ENCODE results near the gene GRIA3. TPM values are rescaled to one million over a fixed set of nuclear protein-coding genes. Genes with fewer than 3 reads are reported as not detected.

Gene GRIA3
- total RNA-seq, 2 experiments from 2014 or later, result not detected

DNA sequence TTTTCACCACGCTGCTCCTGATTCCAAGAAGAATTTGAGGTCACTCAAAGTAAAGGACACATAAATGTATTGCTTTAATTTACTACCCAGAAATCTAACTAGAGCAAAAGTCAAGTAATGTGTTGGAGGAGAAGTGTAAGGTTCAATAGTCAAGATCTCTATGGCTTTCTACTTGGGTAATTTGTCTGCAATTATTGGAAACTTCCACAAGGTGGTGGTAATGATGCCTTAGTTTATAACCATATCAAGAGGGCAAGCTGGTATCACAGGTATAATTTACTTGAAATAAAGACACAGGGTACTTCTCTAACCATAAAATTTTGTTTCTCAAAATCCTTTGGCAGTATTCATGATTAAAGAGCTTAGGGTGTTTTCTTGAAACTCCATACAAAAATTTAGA is 10.2 kb upstream of the GRIA3 start:
- H3K4me3 Mint-ChIP-seq, result no peak overlapping the region
- H3K9me3 Mint-ChIP-seq, result no peaks in the 10 kb centered on the region
- no peaks in the 10 kb centered on the region for H3K36me3 Mint-ChIP-seq (ENCODE audit: low read depth)
- H3K27me3 Mint-ChIP-seq (ENCODE audit: low read depth), result peaks cover 2% of the 10 kb centered on the region
- DNase-seq, result no peak
- intact Hi-C loops (cut with micrococcal nuclease), result loop anchor here (2.0 kb wide), 1 partner anchor 249 kb away; no protein-coding TSS in a partner anchor
- no peak overlapping the region for H3K27ac Mint-ChIP-seq
- CTCF ChIA-PET, result interaction anchor here (0.5 kb wide), 1 partner anchor 588 kb away, joined by 3 read pairs; no protein-coding TSS in a partner anchor
- no peaks in the 10 kb centered on the region for H3K4me1 Mint-ChIP-seq (ENCODE audit: low read depth)

- Mint-ChIP-seq H3K36me3 (ENCODE audit: low read depth) (no peaks in the 10 kb centered on the region), H3K27ac (no peak overlapping the region), H3K27me3 (ENCODE audit: low read depth) (peaks cover 2% of the 10 kb centered on the region), H3K9me3 (no peaks in the 10 kb centered on the region), H3K4me3 (no peak overlapping the region), H3K4me1 (ENCODE audit: low read depth) (no peaks in the 10 kb centered on the region)
- intact Hi-C loops (cut with micrococcal nuclease), result loop anchor here (2.0 kb wide), 1 partner anchor 247 kb away; no protein-coding TSS in a partner anchor
- CTCF ChIA-PET, result no interaction called here
- DNase-seq, result no peak
Observed at GRCh38 chrX:123175366-123176122, 8.5 kb upstream of the GRIA3 start.

- Mint-ChIP-seq H3K27me3 (ENCODE audit: low read depth) (peaks cover 25% of the 10 kb centered on the region), H3K9me3 (no peaks in the 10 kb centered on the region), H3K36me3 (ENCODE audit: low read depth) (no peaks in the 10 kb centered on the region), H3K4me1 (ENCODE audit: low read depth) (peaks cover 8% of the 10 kb centered on the region), H3K27ac (no peak overlapping the region), H3K4me3 (no peak overlapping the region)
- intact Hi-C loops (cut with micrococcal nuclease), result no loop called here
- DNase-seq, result no peak
- CTCF ChIA-PET, result no interaction called here
Observed at GRCh38 chrX:123181233-123181914, 2.7 kb upstream of the GRIA3 start.

DNA sequence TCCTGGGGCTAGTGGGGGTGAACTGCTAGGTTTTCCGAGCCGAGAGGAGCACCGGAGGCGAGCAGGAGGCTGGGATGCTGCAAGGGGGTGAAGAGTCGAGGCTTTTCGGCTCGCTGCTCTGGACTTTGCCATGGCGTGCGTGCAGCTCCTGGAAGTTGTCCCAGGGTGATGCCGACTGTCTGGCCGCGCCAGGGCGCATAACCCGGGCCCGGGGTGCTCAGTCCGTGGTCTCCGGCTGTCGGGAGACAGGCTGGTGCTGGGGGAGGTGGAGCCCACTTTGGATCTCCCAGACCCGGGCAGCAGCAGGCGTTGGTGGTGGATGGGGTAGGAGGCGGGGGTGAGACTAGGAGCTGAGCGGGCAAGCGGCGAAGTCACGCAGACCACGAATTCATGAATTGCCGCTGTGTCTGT is 793 bp downstream of the GRIA3 start:
- intact Hi-C loops (cut with micrococcal nuclease), result no loop called here
- H3K36me3 Mint-ChIP-seq (ENCODE audit: low read depth), result no peaks in the 10 kb centered on the region
- CTCF ChIA-PET, result no interaction called here

GRCh38 chrX:123185721-123186120 is 1.6 kb downstream of the GRIA3 start:
- no peaks in the 10 kb centered on the region for H3K9me3 Mint-ChIP-seq
- intact Hi-C loops (cut with micrococcal nuclease), result no loop called here
- no peak overlapping the region for H3K4me3 Mint-ChIP-seq
- H3K36me3 Mint-ChIP-seq (ENCODE audit: low read depth), result no peaks in the 10 kb centered on the region
- H3K27ac Mint-ChIP-seq, result no peak overlapping the region
- peaks cover 34% of the 10 kb centered on the region for H3K27me3 Mint-ChIP-seq (ENCODE audit: low read depth)
- DNase-seq, result no peak
- H3K4me1 Mint-ChIP-seq (ENCODE audit: low read depth), result peaks cover 8% of the 10 kb centered on the region
- CTCF ChIA-PET, result no interaction called here

More for the DNA sequence above, 793 bp downstream of the GRIA3 start:
- peaks cover 8% of the 10 kb centered on the region for H3K4me1 Mint-ChIP-seq (ENCODE audit: low read depth)
- peaks cover 34% of the 10 kb centered on the region for H3K27me3 Mint-ChIP-seq (ENCODE audit: low read depth)
- no peaks in the 10 kb centered on the region for H3K9me3 Mint-ChIP-seq
- no peak for DNase-seq
- H3K4me3 Mint-ChIP-seq, result no peak overlapping the region
- H3K27ac Mint-ChIP-seq, result no peak overlapping the region

DNA sequence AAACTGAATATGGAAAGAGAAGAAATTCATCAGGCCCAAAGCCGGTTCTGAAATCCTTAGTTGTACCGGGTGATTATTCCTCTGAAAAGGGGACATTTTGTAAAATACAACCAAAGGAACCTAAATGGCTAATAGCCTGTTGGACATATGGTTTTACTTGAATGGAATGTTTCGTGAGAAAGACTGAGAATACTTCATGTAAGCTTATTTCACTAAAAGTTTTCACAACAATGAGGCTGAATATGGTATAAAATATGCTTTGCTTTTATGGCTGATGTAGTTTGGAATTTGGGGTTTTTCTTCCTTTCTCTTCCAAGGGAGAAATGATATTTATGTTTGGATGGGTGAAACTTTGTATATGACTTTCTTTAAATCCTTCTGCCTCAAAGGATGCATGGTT is 2.7 kb downstream of the GRIA3 start:
- no peaks in the 10 kb centered on the region for H3K36me3 Mint-ChIP-seq (ENCODE audit: low read depth)
- no peak for DNase-seq
- peaks cover 34% of the 10 kb centered on the region for H3K27me3 Mint-ChIP-seq (ENCODE audit: low read depth)
- H3K27ac Mint-ChIP-seq, result no peak overlapping the region
- peaks cover 8% of the 10 kb centered on the region for H3K4me1 Mint-ChIP-seq (ENCODE audit: low read depth)
- CTCF ChIA-PET, result no interaction called here
- intact Hi-C loops (cut with micrococcal nuclease), result no loop called here
- H3K9me3 Mint-ChIP-seq, result no peaks in the 10 kb centered on the region
- no peak overlapping the region for H3K4me3 Mint-ChIP-seq

GRCh38 chrX:123188081-123188480 is 4.0 kb downstream of the GRIA3 start:
- Mint-ChIP-seq H3K27me3 (ENCODE audit: low read depth) (peaks cover 25% of the 10 kb centered on the region), H3K9me3 (no peaks in the 10 kb centered on the region), H3K4me3 (no peak overlapping the region), H3K27ac (no peak overlapping the region), H3K36me3 (ENCODE audit: low read depth) (no peaks in the 10 kb centered on the region), H3K4me1 (ENCODE audit: low read depth) (peaks cover 8% of the 10 kb centered on the region)
- DNase-seq, result no peak
- CTCF ChIA-PET, result no interaction called here
- intact Hi-C loops (cut with micrococcal nuclease), result no loop called here

DNA sequence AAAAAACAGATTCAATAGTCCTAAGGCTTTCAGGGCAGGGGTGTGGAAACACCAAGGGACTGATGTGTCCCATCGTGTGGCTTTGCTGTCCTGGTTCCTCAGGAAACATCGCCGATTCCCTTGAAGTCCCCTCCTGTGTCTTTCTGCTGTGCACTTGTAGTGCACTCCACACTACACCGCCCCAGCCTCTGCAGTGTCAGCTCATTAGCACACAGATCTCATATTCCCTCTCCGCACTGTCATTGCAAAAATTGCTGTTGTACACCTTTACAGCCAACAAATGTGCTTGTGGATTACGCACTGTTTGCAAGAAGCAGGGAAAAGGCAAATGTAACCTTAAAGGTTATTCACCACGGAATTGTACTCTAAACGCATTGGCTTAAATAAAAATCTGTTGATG is 5.3 kb downstream of the GRIA3 start:
- Mint-ChIP-seq H3K27me3 (ENCODE audit: low read depth) (peaks cover 20% of the 10 kb centered on the region), H3K4me1 (ENCODE audit: low read depth) (peaks cover 2% of the 10 kb centered on the region), H3K9me3 (no peaks in the 10 kb centered on the region), H3K36me3 (ENCODE audit: low read depth) (no peaks in the 10 kb centered on the region), H3K27ac (no peak overlapping the region), H3K4me3 (no peak overlapping the region)
- DNase-seq, result no peak
- intact Hi-C loops (cut with micrococcal nuclease), result no loop called here
- CTCF ChIA-PET, result no interaction called here

DNA sequence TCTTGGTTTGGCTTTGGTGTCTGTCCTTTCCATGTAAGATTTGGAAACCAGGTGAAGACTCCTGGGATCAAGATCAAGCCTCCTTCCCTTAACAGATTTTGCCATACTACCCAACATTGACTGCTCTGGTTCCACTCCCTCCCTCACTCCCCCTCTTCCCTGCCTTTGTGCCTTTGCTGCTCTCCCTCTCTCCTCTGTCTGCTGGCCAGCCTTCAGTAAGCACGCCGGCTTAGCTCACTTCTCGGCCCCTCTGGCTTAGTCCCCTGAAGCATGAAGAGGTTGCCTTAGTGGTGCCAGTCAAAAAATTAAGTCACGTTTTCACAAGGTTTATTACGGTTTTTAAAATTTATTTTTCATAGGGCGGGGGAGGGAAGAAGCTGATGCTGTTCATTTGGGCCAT is 6.0 kb downstream of the GRIA3 start:
- CTCF ChIA-PET, result no interaction called here
- H3K27me3 Mint-ChIP-seq (ENCODE audit: low read depth), result peaks cover 20% of the 10 kb centered on the region
- H3K9me3 Mint-ChIP-seq, result no peaks in the 10 kb centered on the region
- H3K27ac Mint-ChIP-seq, result no peak overlapping the region
- DNase-seq, result no peak
- no peaks in the 10 kb centered on the region for H3K36me3 Mint-ChIP-seq (ENCODE audit: low read depth)
- H3K4me3 Mint-ChIP-seq, result no peak overlapping the region
- peaks cover under 1% of the 10 kb centered on the region for H3K4me1 Mint-ChIP-seq (ENCODE audit: low read depth)
- intact Hi-C loops (cut with micrococcal nuclease), result no loop called here

DNA sequence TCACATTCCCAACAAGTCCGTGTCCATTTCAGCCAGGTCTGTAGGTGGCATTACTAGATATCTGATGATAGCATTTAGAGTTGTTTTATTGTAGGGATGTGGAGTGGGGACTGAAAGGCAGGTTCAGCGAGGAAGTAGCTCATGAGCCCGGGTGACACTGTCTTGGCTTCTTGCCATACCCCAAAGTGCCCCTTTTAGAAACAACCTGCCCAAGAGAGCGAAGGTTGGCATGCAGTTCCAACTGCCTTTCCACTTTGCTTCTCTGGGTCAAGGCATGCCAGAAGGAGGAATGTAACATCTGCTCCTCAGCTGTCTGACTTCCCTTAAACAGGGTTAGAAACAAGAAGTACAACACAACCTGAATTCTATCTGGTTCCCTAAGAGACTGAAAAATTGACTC is 9.0 kb downstream of the GRIA3 start:
- no peak overlapping the region for H3K4me3 Mint-ChIP-seq
- intact Hi-C loops (cut with micrococcal nuclease), result no loop called here
- H3K36me3 Mint-ChIP-seq (ENCODE audit: low read depth), result no peaks in the 10 kb centered on the region
- no peak for DNase-seq
- no peaks in the 10 kb centered on the region for H3K9me3 Mint-ChIP-seq
- no peak overlapping the region for H3K27ac Mint-ChIP-seq
- H3K27me3 Mint-ChIP-seq (ENCODE audit: low read depth), result peaks cover 6% of the 10 kb centered on the region
- H3K4me1 Mint-ChIP-seq (ENCODE audit: low read depth), result no peaks in the 10 kb centered on the region
- CTCF ChIA-PET, result no interaction called here

DNA sequence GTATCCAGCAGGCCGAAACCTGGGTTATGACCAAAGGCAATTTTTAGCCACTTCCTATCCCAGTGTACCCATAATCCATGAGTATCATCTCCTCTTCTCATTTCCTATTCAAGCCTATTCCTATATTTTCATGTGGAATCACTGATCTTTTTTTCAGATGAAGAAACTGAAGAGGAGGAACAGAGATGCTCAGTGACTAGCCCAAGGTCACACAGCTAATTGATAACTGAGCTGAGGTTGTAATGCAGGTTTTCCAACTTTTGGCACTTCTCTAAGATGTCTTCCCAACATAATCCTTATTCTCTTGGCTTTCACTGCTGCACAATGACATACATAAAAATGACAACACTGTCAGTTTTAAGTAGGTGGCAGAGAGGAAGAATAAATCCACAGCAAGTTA is 15.3 kb downstream of the GRIA3 start:
- CTCF ChIA-PET, result no interaction called here
- H3K27ac Mint-ChIP-seq, result no peak overlapping the region
- H3K4me1 Mint-ChIP-seq (ENCODE audit: low read depth), result no peaks in the 10 kb centered on the region
- intact Hi-C loops (cut with micrococcal nuclease), result no loop called here
- no peaks in the 10 kb centered on the region for H3K36me3 Mint-ChIP-seq (ENCODE audit: low read depth)
- H3K4me3 Mint-ChIP-seq, result no peak overlapping the region
- no peak for DNase-seq
- no peaks in the 10 kb centered on the region for H3K9me3 Mint-ChIP-seq
- no peaks in the 10 kb centered on the region for H3K27me3 Mint-ChIP-seq (ENCODE audit: low read depth)

DNA sequence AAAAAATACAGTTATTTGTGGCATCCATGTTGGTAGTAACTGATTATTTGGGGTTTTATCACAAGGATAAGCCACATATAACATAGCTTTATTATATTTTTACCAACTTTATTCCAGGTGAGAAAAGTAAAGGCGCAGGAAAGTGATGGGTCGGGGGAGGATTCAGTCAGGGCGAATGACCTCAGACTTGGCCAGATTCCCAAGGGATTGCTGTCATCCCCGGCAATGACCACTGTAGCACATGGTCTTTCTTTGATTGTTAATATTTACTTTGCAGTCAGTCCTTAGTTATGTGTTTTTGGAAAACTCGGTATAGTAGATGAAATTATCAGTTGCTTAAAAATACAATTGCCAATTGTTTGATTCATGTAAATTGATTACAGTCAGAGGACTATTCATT is 17.6 kb downstream of the GRIA3 start:
- Mint-ChIP-seq H3K4me1 (ENCODE audit: low read depth) (no peaks in the 10 kb centered on the region), H3K27ac (no peak overlapping the region), H3K4me3 (no peak overlapping the region), H3K9me3 (no peaks in the 10 kb centered on the region), H3K27me3 (ENCODE audit: low read depth) (no peaks in the 10 kb centered on the region), H3K36me3 (ENCODE audit: low read depth) (no peaks in the 10 kb centered on the region)
- intact Hi-C loops (cut with micrococcal nuclease), result no loop called here
- CTCF ChIA-PET, result no interaction called here
- no peak for DNase-seq

- no peak overlapping the region for H3K27ac Mint-ChIP-seq
- H3K36me3 Mint-ChIP-seq (ENCODE audit: low read depth), result no peaks in the 10 kb centered on the region
- no peaks in the 10 kb centered on the region for H3K9me3 Mint-ChIP-seq
- no peaks in the 10 kb centered on the region for H3K4me1 Mint-ChIP-seq (ENCODE audit: low read depth)
- H3K4me3 Mint-ChIP-seq, result no peak overlapping the region
- H3K27me3 Mint-ChIP-seq (ENCODE audit: low read depth), result no peaks in the 10 kb centered on the region
- DNase-seq, result no peak
- intact Hi-C loops (cut with micrococcal nuclease), result no loop called here
- CTCF ChIA-PET, result no interaction called here
Observed at GRCh38 chrX:123202523-123202922, 18.4 kb downstream of the GRIA3 start.
